Esophagus muscularis mucosa (tissue), 4 donors: ENCODE measurements around the gene TMEM240. TPM values are rescaled to one million over a fixed set of nuclear protein-coding genes. Genes with fewer than 3 reads are reported as not detected.
"Not testable (repeated sequence)": the region's sequence is repeated elsewhere in the genome, so short reads cannot be mapped to it uniquely, and the experiment has no call there.

Experiments
- DNase-seq: peaks from one replicate; pipeline ENCODE4 v3.0.0-alpha.2; 2017; ENCODE audit errors: extremely low spot score
- H3K27ac ChIP-seq, 4 donors: fragments of 200-600 bp; sonication (generic); replicated peaks in 1 of 4; 1 replicate in 3 of 4; 2 replicates in 1 of 4; pipeline ENCODE4 v1.5.1; 2016 to 2019; ENCODE audit warnings: mild to moderate bottlenecking in 1 of 4
- H3K27me3 ChIP-seq, 4 donors: fragments of 200-600 bp; sonication (generic); one replicate each; pipeline versions ENCODE4 v1.5.1 to v1.6.0; 2016 to 2019
- H3K36me3 ChIP-seq, 4 donors: fragments of 200-600 bp; sonication (generic); one replicate each; pipeline ENCODE4 v1.5.1; 2016 to 2019
- H3K4me1 ChIP-seq, 4 donors: fragments of 200-600 bp; sonication (generic); one replicate each; pipeline ENCODE4 v1.5.1; 2016 to 2019
- H3K4me3 ChIP-seq, 4 donors: fragments of 200-600 bp; sonication (generic); 1 replicate in 2 of 4; 2 replicates in 2 of 4; pipeline ENCODE4 v1.5.1; 2016 to 2019; ENCODE audit warnings: mild to moderate bottlenecking in 4 of 4, moderate library complexity in 1 of 4
- H3K9me3 ChIP-seq, 4 donors: fragments of 200-600 bp; sonication (generic); 1 replicate in 3 of 4; 2 replicates in 1 of 4; pipeline ENCODE4 v1.5.1; 2016 to 2019
- CTCF ChIP-seq, 3 experiments: fragments of 200-600 bp in 2 of 3; fragments of 450-650 bp in 1 of 3; sonication (generic) in 2 of 3; IDR thresholded peaks; one replicate each; pipeline ENCODE4 v1.5.1; 2017 to 2019; ENCODE audit warnings: antibody characterized with exemption in 3 of 3, mild to moderate bottlenecking in 2 of 3, moderate library complexity in 1 of 3
- EP300 ChIP-seq: sonication (generic); formaldehyde crosslinking; IDR thresholded peaks from one replicate; pipeline ENCODE4 v1.6.1; 2017; ENCODE audit warnings: antibody characterized with exemption
- POLR2A ChIP-seq: fragments of 450-650 bp; IDR thresholded peaks from one replicate; pipeline ENCODE4 v1.6.1; 2017; ENCODE audit warnings: antibody characterized with exemption, moderate library complexity, mild to moderate bottlenecking, low read depth
- POLR2AphosphoS5 ChIP-seq, 2 donors: sonication (generic); formaldehyde crosslinking; IDR thresholded peaks; one replicate each; pipeline ENCODE4 v1.6.1; 2017; ENCODE audit warnings: antibody characterized with exemption in 2 of 2
- WGBS: methylation state at CpG from one replicate; pipeline ENCODE4 v1.1.5; 2018; 5-methylcytosine and 5-hydroxymethylcytosine counted together
- intact Hi-C: fragments of 100-400 bp; cut with DNase I; formaldehyde crosslinking; loops from one replicate; pipeline ENCODE4 v1.15.1; 2023
- total RNA-seq, 4 donors: library from RNA; depleted of rRNA; stranded (reverse); fragments of >200 nt; gene quantifications; one replicate each; pipeline versions ENCODE4 v1.1.0 to v1.2.1, GENCODE V29; 2016

TMEM240 gene
- total RNA-seq, 4 donors from 2014 or later = 8.7 to 22.1 (median 13.9) TPM

GRCh38 chr1:1517973-1518620 lies 22.3 kb downstream of the TMEM240 start:
- H3K27me3 ChIP-seq = no peaks in the 10 kb centered on the region
- H3K9me3 ChIP-seq = no peaks in the 10 kb centered on the region
- WGBS = 88% methylated on average over 22 of the region's 28 CpGs
- TF ChIP-seq EP300 (no peak), POLR2AphosphoS5 (IDR thresholded peaks at IDR 0.05) (no peak), POLR2A (no peak), CTCF (IDR thresholded peaks at IDR 0.05) (no peak)
- intact Hi-C loops = no loop called here
- H3K36me3 ChIP-seq = peaks cover 8 to 69% (median 56%) of the 10 kb centered on the region in 4 donors
- peaks cover 0 to 7% (median 6%) of the 10 kb centered on the region in 4 donors for H3K4me1 ChIP-seq
- H3K27ac ChIP-seq = no peak overlapping the region
- H3K4me3 ChIP-seq = no peak overlapping the region
- DNase-seq = no peak

DNA sequence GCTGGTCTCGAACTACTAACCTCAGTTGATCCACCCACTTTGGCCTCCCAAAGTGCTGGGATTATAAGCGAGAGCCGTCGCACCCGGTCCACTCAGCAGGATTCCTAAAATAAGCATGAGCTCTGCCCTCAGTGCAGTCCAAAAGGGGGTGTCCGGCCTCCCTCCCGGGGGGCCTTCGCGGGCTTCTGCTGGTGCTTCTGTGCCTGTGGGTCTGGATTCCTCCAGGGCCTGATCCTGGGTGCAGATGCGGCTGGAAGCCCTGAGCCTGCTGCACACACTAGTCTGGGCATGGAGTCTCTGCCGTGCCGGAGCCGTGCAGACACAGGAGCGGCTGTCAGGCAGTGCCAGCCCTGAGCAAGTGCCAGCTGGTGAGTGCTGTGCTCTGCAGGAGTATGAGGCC lies 23.5 kb downstream of the TMEM240 start:
- H3K27me3 ChIP-seq, DNase-seq, H3K4me3 ChIP-seq, H3K9me3 ChIP-seq, H3K27ac ChIP-seq, intact Hi-C loops: not testable (repeated sequence)
- H3K4me1 ChIP-seq = peaks cover 0 to 12% (median 8%) of the 10 kb centered on the region in 4 donors
- H3K36me3 ChIP-seq = peaks cover 8 to 57% (median 50%) of the 10 kb centered on the region in 4 donors
- 88% methylated on average over 10 of the region's 14 CpGs for WGBS

DNA sequence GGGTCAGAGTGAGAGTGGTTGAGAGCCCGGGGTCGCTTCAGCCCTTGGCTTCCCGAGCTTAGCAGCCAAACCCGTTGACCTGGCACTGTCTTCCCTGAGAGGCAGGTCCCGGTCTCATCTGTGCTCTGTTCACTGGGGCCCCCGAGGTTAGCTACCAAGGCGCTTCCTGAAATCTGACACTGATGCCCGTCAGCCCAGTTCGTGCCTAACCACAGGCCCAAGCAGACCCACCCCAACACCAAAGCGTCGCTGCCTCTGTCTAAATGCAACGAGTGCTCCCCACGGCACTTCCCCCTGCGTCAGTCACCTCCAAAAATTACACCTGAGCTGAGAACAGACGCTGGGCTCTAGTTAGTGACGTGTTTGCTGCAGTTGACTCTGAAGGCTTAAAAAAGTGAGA lies 26.0 kb downstream of the TMEM240 start:
- intact Hi-C loops, H3K27me3 ChIP-seq, H3K27ac ChIP-seq, H3K4me3 ChIP-seq, DNase-seq, H3K9me3 ChIP-seq: not testable (repeated sequence)
- Histone ChIP-seq H3K4me1 (peaks cover 6 to 22% (median 19%) of the 10 kb centered on the region in 4 donors), H3K36me3 (peaks cover 0 to 35% (median 29%) of the 10 kb centered on the region in 4 donors)
- 88% methylated on average over 8 of the region's 16 CpGs for WGBS

- H3K27me3 ChIP-seq, H3K4me3 ChIP-seq, DNase-seq, H3K9me3 ChIP-seq, intact Hi-C loops, H3K27ac ChIP-seq: not testable (repeated sequence)
- 88% methylated on average over 8 of the region's 18 CpGs for WGBS
- Histone ChIP-seq H3K4me1 (peaks cover 6 to 22% (median 19%) of the 10 kb centered on the region in 4 donors), H3K36me3 (peaks cover 0 to 32% (median 26%) of the 10 kb centered on the region in 4 donors)
Measured at GRCh38 chr1:1513675-1514074, 26.7 kb downstream of the TMEM240 start.

GRCh38 chr1:1512425-1512824 lies 28.0 kb downstream of the TMEM240 start:
- H3K27me3 ChIP-seq, H3K9me3 ChIP-seq, intact Hi-C loops, DNase-seq: not testable (repeated sequence)
- no CpG with 5 or more reads among the region's 52 CpGs for WGBS
- H3K36me3 ChIP-seq = peaks cover 0 to 21% (median 15%) of the 10 kb centered on the region in 4 donors
- H3K4me3 ChIP-seq = peak overlapping the region; percentile 73 to 88 (median 80)
- peak overlapping the region; percentile 93 to 96 (median 94) for H3K27ac ChIP-seq
- H3K4me1 ChIP-seq = peaks cover 9 to 22% (median 19%) of the 10 kb centered on the region in 4 donors

GRCh38 chr1:1511533-1512285 lies 28.7 kb downstream of the TMEM240 start, which contains the start of gene ATAD3A:
TSS of gene ATAD3A (plus strand) at chr1:1512162. CDS start at chr1:1512269, 107 bp downstream.
- peak; percentile 49 for TF ChIP-seq POLR2A
- peak; percentile 93 to 99 for TF ChIP-seq POLR2AphosphoS5 (IDR thresholded peaks at IDR 0.05)
- peak in 1 of 3 experiments; percentile 27 for TF ChIP-seq CTCF (IDR thresholded peaks at IDR 0.05)
- TF ChIP-seq EP300 = no peak
- peak within 1 kb of the TSS; percentile 73 to 88 (median 80) for H3K4me3 ChIP-seq
- intact Hi-C loops = no loop called here

More at GRCh38 chr1:1511533-1512285, 28.7 kb downstream of the TMEM240 start, which contains the start of gene ATAD3A:
- peak; percentile 99 for DNase-seq
- H3K27ac ChIP-seq = peak within 1 kb of the TSS; percentile 93 to 96 (median 94)
- peaks cover 0 to 17% (median 11%) of the 10 kb centered on the region in 4 donors for H3K36me3 ChIP-seq
- no peaks in the 10 kb centered on the region for H3K27me3 ChIP-seq
- 0% methylated on average over 16 of the region's 99 CpGs for WGBS
- peaks cover 9 to 22% (median 19%) of the 10 kb centered on the region in 4 donors for H3K4me1 ChIP-seq
- H3K9me3 ChIP-seq = no peaks in the 10 kb centered on the region
